Ramos (cell line): ENCODE results near the gene DDX54.

Experiments
- in situ Hi-C: fragments of 300-500 bp; cut with MboI; formaldehyde crosslinking; loops from one replicate; pipeline ENCODE4 v1.14.3; 2022; ENCODE audit warnings: low sequenced_read_pairs; ENCODE audit not compliant: unreplicated experiment

DDX54 gene

GRCh38 chr12:113109360-113109759, 75.9 kb downstream of the DDX54 start:
- in situ Hi-C loops: no loop called here

GRCh38 chr12:113108308-113108707, 77.0 kb downstream of the DDX54 start:
- in situ Hi-C loops: no loop called here
